ENCODE measurements around the gene EML6. TPM values are rescaled to one million over a fixed set of nuclear protein-coding genes. Genes with fewer than 3 reads are reported as not detected.
A peak's percentile ranks its signal among the peaks of the same experiment; 100 is the strongest.

Gene EML6
- total and polyA plus RNA-seq, 2 of the 8 experiments (the other 6 are each of a cell fraction or from before 2014, with no cell fraction given), result 1.2 to 1.6 TPM

DNA sequence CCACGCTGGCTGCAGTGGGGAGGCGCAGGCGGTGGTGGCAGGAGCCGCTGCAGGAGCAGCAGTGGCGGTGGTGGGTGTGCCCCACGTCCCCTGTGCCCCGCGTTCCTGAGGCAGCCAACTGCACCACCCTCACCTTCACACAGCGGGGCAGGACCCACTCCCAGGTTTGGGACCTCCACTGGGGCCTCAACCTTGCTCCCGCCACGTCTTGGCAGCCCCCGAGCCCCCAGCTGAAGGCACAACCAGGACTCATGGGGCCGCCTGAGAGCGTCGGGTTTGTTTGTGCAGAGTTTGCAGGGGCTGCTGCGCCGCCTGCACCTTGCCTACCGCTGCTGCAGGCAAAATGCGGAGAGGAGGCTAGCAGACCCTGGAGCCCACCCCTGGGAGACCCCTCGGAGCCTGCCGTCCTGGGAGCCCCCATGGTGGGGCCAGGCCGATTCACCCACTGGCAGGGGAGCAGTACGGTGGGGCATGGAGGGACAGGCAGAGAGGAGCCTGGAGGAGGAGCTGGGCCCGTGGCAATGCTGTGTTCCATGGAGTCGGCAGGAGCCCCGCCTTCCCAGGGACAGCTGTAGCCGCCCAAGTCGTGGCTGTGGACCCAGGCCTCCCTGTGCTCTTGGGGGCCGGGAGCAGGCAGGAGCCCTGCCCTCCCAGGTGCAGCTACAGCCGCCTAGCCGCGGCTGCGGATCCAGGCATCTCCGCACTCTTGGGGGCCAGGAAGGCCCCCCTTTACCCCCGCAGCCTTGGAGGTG, 14.7 kb upstream of the EML6 start (continued):
- TF ChIP-seq, protein P1, sequence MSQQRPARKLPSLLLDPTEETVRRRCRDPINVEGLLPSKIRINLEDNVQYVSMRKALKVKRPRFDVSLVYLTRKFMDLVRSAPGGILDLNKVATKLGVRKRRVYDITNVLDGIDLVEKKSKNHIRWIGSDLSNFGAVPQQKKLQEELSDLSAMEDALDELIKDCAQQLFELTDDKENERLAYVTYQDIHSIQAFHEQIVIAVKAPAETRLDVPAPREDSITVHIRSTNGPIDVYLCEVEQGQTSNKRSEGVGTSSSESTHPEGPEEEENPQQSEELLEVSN (IDR thresholded peaks at IDR 0.05), result no peak
- TF ChIP-seq KDM1A (IDR thresholded peaks at IDR 0.05; ENCODE audit: borderline replicate concordance, low read length) (0 out of 2 replicates have a peak, but pooled peaks have one; percentile 27), CREB1 (IDR thresholded peaks at IDR 0.05) (0 out of 2 replicates have a peak, but pooled peaks have one; percentile 2), KDM5A (IDR thresholded peaks at IDR 0.05; ENCODE audit: low read length) (no peak), JUN (IDR thresholded peaks at IDR 0.05; ENCODE audit: low read depth, low read length) (no peak), KDM4A (IDR thresholded peaks at IDR 0.05; ENCODE audit: low read depth, low read length, severe bottlenecking) (peak; percentile 81), RBBP5 (IDR thresholded peaks at IDR 0.05; ENCODE audit: borderline replicate concordance, low read depth, low read length) (0 out of 2 replicates have a peak, but pooled peaks have one; percentile 67), RAD21 (IDR thresholded peaks at IDR 0.05 in 1 of 2, conservative IDR thresholded peaks at IDR 0.05 in 1 of 2; ENCODE audit: low read depth in 2 of 2, low read length in 2 of 2) (peak; percentile 11 to 33; a peak in 2 of 4 replicates), POLR2A (IDR thresholded peaks at IDR 0.05; ENCODE audit: control extremely low read depth in 1 of 2, low read depth in 2 of 2, low read length in 2 of 2) (no peak), TAF1 (IDR thresholded peaks at IDR 0.05; ENCODE audit: low read depth, low read length) (no peak), SIRT6 (IDR thresholded peaks at IDR 0.05; ENCODE audit: low read length) (no peak), ASH2L (IDR thresholded peaks at IDR 0.05; ENCODE audit: low read length) (peak; percentile 65)
- TF ChIP-seq, protein P2, sequence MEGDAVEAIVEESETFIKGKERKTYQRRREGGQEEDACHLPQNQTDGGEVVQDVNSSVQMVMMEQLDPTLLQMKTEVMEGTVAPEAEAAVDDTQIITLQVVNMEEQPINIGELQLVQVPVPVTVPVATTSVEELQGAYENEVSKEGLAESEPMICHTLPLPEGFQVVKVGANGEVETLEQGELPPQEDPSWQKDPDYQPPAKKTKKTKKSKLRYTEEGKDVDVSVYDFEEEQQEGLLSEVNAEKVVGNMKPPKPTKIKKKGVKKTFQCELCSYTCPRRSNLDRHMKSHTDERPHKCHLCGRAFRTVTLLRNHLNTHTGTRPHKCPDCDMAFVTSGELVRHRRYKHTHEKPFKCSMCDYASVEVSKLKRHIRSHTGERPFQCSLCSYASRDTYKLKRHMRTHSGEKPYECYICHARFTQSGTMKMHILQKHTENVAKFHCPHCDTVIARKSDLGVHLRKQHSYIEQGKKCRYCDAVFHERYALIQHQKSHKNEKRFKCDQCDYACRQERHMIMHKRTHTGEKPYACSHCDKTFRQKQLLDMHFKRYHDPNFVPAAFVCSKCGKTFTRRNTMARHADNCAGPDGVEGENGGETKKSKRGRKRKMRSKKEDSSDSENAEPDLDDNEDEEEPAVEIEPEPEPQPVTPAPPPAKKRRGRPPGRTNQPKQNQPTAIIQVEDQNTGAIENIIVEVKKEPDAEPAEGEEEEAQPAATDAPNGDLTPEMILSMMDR (IDR thresholded peaks at IDR 0.05; ENCODE audit: control extremely low read depth in 1 of 3, insufficient read depth in 1 of 3, low read depth in 1 of 3, low read length in 3 of 3), result peak in 2 of 3 experiments; percentile 18 to 28; a peak in 2 of 4 replicates
- TF ChIP-seq, protein P3, sequence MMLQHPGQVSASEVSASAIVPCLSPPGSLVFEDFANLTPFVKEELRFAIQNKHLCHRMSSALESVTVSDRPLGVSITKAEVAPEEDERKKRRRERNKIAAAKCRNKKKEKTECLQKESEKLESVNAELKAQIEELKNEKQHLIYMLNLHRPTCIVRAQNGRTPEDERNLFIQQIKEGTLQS (IDR thresholded peaks at IDR 0.05; ENCODE audit: insufficient read depth, low read depth, low read length), result no peak
